Measurements from ENCODE around the gene CFLAR. TPM values are rescaled to one million over a fixed set of nuclear protein-coding genes. Genes with fewer than 3 reads are reported as not detected.
"Not testable (repeated sequence)": the region's sequence is repeated elsewhere in the genome, so short reads cannot be mapped to it uniquely, and the experiment has no call there.

Gene CFLAR
- total RNA-seq, 1 experiment from 2014 or later = 70.1 TPM

DNA sequence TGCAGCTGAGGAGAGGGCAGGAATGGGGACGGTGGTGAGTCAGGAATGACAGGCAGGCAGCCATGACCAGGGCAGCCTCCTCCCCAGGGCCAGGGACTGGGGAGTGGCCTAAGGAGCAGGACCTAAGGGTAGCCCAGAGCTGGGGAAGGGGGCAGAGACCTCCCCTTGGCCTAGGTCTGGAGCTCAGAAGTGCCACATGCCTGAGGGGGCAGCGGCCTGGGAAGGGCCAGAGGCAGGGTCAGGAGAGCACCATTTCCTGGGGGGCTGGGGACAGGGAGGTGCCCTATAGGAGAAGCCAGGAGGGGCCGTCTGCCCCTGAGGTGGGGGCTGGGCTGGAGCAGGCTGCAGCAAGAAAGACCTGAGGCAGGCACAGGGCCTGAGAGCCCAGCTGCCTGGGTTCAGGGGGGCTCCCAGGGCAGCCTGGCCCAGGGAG lies 20.9 kb downstream of the CFLAR start:
- intact Hi-C loops (cut with micrococcal nuclease) = no loop called here
- H3K27me3 Mint-ChIP-seq (ENCODE audit: insufficient read depth, unreplicated experiment) = no peaks in the 10 kb centered on the region
- ChIA-PET POLR2A (no interaction called here), CTCF (interaction anchor here (1.5 kb wide), 1 partner anchor 12 kb away, joined by 5 read pairs; no protein-coding TSS in a partner anchor)
- H3K36me3 Mint-ChIP-seq (ENCODE audit: insufficient read depth, unreplicated experiment) = peaks cover 85% of the 10 kb centered on the region
- no peak overlapping the region for H3K4me3 Mint-ChIP-seq (ENCODE audit: unreplicated experiment)
- BruUV-seq (replicated peaks) = no TSS peak
- no peaks in the 10 kb centered on the region for H3K9me3 Mint-ChIP-seq (ENCODE audit: unreplicated experiment)
- no peak overlapping the region for H3K27ac Mint-ChIP-seq (ENCODE audit: low read depth, unreplicated experiment)
- H3K4me1 Mint-ChIP-seq (ENCODE audit: insufficient read depth, unreplicated experiment) = peaks cover 7% of the 10 kb centered on the region
- TF ChIP-seq, protein P1, sequence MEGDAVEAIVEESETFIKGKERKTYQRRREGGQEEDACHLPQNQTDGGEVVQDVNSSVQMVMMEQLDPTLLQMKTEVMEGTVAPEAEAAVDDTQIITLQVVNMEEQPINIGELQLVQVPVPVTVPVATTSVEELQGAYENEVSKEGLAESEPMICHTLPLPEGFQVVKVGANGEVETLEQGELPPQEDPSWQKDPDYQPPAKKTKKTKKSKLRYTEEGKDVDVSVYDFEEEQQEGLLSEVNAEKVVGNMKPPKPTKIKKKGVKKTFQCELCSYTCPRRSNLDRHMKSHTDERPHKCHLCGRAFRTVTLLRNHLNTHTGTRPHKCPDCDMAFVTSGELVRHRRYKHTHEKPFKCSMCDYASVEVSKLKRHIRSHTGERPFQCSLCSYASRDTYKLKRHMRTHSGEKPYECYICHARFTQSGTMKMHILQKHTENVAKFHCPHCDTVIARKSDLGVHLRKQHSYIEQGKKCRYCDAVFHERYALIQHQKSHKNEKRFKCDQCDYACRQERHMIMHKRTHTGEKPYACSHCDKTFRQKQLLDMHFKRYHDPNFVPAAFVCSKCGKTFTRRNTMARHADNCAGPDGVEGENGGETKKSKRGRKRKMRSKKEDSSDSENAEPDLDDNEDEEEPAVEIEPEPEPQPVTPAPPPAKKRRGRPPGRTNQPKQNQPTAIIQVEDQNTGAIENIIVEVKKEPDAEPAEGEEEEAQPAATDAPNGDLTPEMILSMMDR (IDR thresholded peaks at IDR 0.05; ENCODE audit: unreplicated experiment) = no peak
- DNase-seq (ENCODE audit: unreplicated experiment) = no peak

DNA sequence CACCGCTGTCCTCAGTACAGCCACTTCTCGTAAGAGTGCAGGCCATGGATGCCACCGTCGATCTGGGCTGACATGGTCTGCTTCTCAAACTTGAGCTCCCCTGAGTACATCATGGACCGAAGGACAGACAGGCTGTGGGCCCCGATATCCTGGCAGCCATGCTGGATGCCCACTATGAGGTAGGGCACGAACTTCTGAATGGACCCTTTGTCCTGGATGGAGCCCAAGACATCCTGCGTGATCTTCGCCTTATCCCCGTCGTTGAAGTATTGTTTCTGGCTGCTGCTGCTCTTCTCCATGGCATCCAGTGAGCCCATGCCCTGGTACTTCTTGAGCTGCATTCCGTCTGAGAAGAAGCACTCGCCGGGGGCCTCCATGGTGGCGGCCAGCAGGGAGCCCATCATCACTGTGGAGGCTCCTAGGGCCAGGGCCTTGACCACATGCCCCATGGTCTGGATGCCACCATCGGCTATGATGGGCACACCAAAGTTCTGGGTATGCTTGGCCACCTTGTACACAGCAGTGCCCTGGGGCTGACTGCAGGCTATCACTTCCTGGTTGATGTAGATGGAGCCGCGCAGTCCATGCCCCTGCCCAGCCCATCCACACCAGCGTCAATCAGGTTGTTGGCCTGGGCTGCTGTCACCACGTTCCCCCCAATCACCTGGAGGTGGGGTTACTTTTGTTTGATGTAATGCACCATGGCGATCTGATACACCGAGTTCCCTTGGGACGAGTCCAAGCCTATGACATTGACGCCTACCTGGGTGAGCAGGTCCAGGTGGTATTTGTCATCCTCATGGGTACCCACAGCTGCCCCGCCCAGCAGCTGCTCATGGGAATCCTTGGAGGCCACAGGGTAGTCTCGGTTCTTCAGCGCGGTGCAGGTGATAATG lies 21.8 kb downstream of the CFLAR start:
- Mint-ChIP-seq H3K27ac (ENCODE audit: low read depth, unreplicated experiment) (no peak overlapping the region), H3K9me3 (ENCODE audit: unreplicated experiment) (no peaks in the 10 kb centered on the region), H3K4me3 (ENCODE audit: unreplicated experiment) (no peak overlapping the region), H3K27me3 (ENCODE audit: insufficient read depth, unreplicated experiment) (no peaks in the 10 kb centered on the region), H3K4me1 (ENCODE audit: insufficient read depth, unreplicated experiment) (peaks cover 4% of the 10 kb centered on the region), H3K36me3 (ENCODE audit: insufficient read depth, unreplicated experiment) (peaks cover 90% of the 10 kb centered on the region)
- no TSS peak for BruUV-seq (replicated peaks)
- intact Hi-C loops (cut with micrococcal nuclease) = no loop called here
- no peak for DNase-seq (ENCODE audit: unreplicated experiment)
- ChIA-PET CTCF (interaction anchor here (0.6 kb wide), 1 partner anchor 236 kb away, joined by 3 read pairs; no protein-coding TSS in a partner anchor), POLR2A (interaction anchor here (1.1 kb wide), 1 partner anchor 11 kb away, joined by 3 read pairs; no protein-coding TSS in a partner anchor)
- TF ChIP-seq, protein P1 (IDR thresholded peaks at IDR 0.05; ENCODE audit: unreplicated experiment) = no peak

DNA sequence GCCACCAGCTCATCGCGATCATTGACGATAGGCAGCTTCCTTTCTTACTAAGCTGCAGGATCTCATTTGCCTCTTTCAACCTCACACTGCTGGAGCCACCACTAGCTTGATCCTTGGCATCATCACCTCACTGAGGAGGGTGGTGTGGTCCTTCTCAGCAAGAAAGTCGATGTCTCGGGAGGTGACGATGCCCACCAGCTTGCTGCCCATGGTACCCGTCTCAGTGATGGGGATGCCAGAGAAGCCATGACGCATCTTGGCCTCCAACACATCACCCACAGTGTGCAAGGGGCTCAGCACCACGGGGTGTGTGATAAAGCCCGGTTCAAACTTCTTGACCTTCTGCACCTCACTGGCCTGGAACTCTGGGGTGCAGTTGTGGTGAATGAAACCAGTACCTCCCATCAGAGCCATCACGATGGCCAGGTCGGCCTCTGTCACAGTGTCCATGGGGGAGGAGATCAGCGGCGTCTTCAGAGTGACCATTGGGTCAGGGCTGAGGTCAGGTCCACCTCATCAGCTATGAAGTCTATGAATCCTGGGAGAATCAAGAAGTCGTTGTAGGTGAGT lies 22.5 kb downstream of the CFLAR start:
- Mint-ChIP-seq H3K4me1 (ENCODE audit: insufficient read depth, unreplicated experiment) (no peaks in the 10 kb centered on the region), H3K36me3 (ENCODE audit: insufficient read depth, unreplicated experiment) (peaks cover 90% of the 10 kb centered on the region), H3K27me3 (ENCODE audit: insufficient read depth, unreplicated experiment) (no peaks in the 10 kb centered on the region), H3K9me3 (ENCODE audit: unreplicated experiment) (no peaks in the 10 kb centered on the region), H3K27ac (ENCODE audit: low read depth, unreplicated experiment) (no peak overlapping the region), H3K4me3 (ENCODE audit: unreplicated experiment) (no peak overlapping the region)
- CTCF ChIA-PET = interaction anchor here (0.6 kb wide), 1 partner anchor 237 kb away, joined by 3 read pairs; no protein-coding TSS in a partner anchor
- intact Hi-C loops (cut with micrococcal nuclease) = no loop called here
- BruUV-seq (replicated peaks) = no TSS peak
- POLR2A ChIA-PET = interaction anchor here (1.1 kb wide), 1 partner anchor 12 kb away, joined by 3 read pairs; no protein-coding TSS in a partner anchor
- DNase-seq (ENCODE audit: unreplicated experiment) = no peak
- TF ChIP-seq, protein P1 (IDR thresholded peaks at IDR 0.05; ENCODE audit: unreplicated experiment) = no peak

DNA sequence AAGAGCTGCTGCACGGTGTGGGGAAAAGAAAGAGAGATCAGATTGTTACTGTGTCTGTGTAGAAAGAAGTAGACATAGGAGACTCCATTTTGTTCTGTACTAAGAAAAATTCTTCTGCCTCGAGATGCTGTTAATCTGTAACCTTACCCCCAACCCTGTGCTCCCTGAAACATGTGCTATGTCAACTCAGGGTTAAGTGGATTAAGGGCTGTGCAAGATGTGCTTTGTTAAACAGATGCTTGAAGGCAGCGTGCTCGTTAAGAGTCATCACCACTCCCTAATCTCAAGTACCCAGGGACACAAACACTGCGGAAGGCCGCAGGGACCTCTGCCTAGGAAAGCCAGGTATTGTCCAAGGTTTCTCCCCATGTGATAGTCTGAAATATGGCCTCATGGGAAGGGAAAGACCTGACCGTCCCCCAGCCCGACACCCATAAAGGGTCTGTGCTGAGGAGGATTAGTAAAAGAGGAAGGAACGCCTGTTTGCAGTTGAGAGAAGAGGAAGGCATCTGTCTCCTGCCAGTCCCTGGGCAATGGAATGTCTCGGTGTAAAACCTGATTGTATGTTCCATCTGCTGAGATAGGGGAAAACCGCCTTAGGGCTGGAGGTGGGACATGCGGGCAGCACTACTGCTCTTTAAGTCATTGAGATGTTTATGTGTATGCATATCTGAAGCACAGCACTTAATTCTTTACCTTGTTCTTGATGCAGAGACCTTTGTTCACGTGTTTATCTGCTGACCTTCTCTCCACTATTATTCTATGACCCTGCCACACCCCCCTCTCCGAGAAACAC lies 23.2 kb downstream of the CFLAR start:
- DNase-seq (ENCODE audit: unreplicated experiment); H3K27me3 Mint-ChIP-seq (ENCODE audit: insufficient read depth, unreplicated experiment); POLR2A ChIA-PET; H3K27ac Mint-ChIP-seq (ENCODE audit: low read depth, unreplicated experiment); H3K9me3 Mint-ChIP-seq (ENCODE audit: unreplicated experiment); BruUV-seq (replicated peaks); CTCF ChIA-PET; H3K4me3 Mint-ChIP-seq (ENCODE audit: unreplicated experiment); intact Hi-C loops (cut with micrococcal nuclease); H3K4me1 Mint-ChIP-seq (ENCODE audit: insufficient read depth, unreplicated experiment): not testable (repeated sequence)
- H3K36me3 Mint-ChIP-seq (ENCODE audit: insufficient read depth, unreplicated experiment) = peaks cover 84% of the 10 kb centered on the region

Measured in MCF 10A (cell line).